ENCODE measurements around the gene SYNGR3. TPM values are rescaled to one million over a fixed set of nuclear protein-coding genes. Genes with fewer than 3 reads are reported as not detected.

Gene SYNGR3
- total and polyA plus RNA-seq, 2 of the 13 experiments (the other 11 are each of a cell fraction or from before 2014, with no cell fraction given): 0.97 to 5.7 TPM

GRCh38 chr16:2038382-2039231, 48.8 kb downstream of the SYNGR3 start:
- ATAC-seq (peak; percentile 0; the same call in 2 of the 3 replicates), FAIRE-seq (no peak), DNase-seq (ENCODE audit: low spot score) (no peak)
- Histone ChIP-seq H3K79me2 (ENCODE audit: insufficient read depth, low read length) (no peaks in the 10 kb centered on the region), H3K9ac (ENCODE audit: insufficient read depth, low read depth, low read length) (peak overlapping the region; percentile 26; the same call in 1 of the 2 replicates), H3K36me3 (replicated peaks in 1 of 2; ENCODE audit: control insufficient read depth in 1 of 2, insufficient read depth in 2 of 2, low read length in 2 of 2) (peaks cover 3 to 6% of the 10 kb centered on the region in 2 experiments; a peak in 3 of 5 replicates), H3K4me2 (ENCODE audit: low read depth, low read length) (peak overlapping the region; percentile 64), H3K27ac (ENCODE audit: extremely low read length, insufficient read depth, low read length) (peak overlapping the region; percentile 86), H2AFZ (ENCODE audit: low read length) (no peak overlapping the region), H3K4me1 (ENCODE audit: insufficient read depth, low read length) (peaks cover 86% of the 10 kb centered on the region), H4K20me1 (ENCODE audit: insufficient read depth, low read length) (no peaks in the 10 kb centered on the region), H3K9me3 (ENCODE audit: low read length) (no peaks in the 10 kb centered on the region), H3K27me3 (ENCODE audit: control insufficient read depth in 1 of 2, insufficient read depth in 2 of 2, low read length in 2 of 2) (no peaks in the 10 kb centered on the region), H3K4me3 (replicated peaks in 1 of 3; ENCODE audit: insufficient read depth in 1 of 3, low read depth in 2 of 3, low read length in 3 of 3) (peak overlapping the region in 1 of 3 experiments; percentile 46; a peak in 2 of 6 replicates)
- WGBS (ENCODE audit: low lambda C conversion rate): 69% methylated on average over 14 of the region's 41 CpGs
- ChIA-PET CTCF (ENCODE audit: low intra/inter-chr PET ratio, low total read pairs) (no interaction called here), POLR2A (interaction anchor here (0.9 to 4.8 kb wide), 14 partner anchors 9 to 256 kb away, joined by 3 to 67 read pairs (median 5); partner anchors contain the start of genes NHERF2, NPW, NTHL1 and NUBP2)
- in situ Hi-C loops (cut with HindIII; ENCODE audit: extremely low pct_ligation_motif_present, low pct_unique_long_range_greater_than_20kb): no loop called here
- BruUV-seq (replicated peaks): no TSS peak
- intact Hi-C loops (cut with micrococcal nuclease; ENCODE audit: unreplicated experiment): no loop called here
- TF ChIP-seq, protein P1, sequence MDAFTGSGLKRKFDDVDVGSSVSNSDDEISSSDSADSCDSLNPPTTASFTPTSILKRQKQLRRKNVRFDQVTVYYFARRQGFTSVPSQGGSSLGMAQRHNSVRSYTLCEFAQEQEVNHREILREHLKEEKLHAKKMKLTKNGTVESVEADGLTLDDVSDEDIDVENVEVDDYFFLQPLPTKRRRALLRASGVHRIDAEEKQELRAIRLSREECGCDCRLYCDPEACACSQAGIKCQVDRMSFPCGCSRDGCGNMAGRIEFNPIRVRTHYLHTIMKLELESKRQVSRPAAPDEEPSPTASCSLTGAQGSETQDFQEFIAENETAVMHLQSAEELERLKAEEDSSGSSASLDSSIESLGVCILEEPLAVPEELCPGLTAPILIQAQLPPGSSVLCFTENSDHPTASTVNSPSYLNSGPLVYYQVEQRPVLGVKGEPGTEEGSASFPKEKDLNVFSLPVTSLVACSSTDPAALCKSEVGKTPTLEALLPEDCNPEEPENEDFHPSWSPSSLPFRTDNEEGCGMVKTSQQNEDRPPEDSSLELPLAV (CRISPR knock-in tag; conservative IDR thresholded peaks at IDR 0.05; ENCODE audit: low read depth): no peak
- TF ChIP-seq ZNF639 (CRISPR knock-in tag; conservative IDR thresholded peaks at IDR 0.05) (no peak), ZBTB42 (CRISPR knock-in tag; IDR thresholded peaks at IDR 0.05) (no peak), U2AF2 (IDR thresholded peaks at IDR 0.05; ENCODE audit: low read depth, low read length) (no peak), ZHX1 (CRISPR knock-in tag; IDR thresholded peaks at IDR 0.05; ENCODE audit: low read depth) (no peak), HHEX (CRISPR knock-in tag; IDR thresholded peaks at IDR 0.05) (no peak), MXI1 (IDR thresholded peaks at IDR 0.05; ENCODE audit: borderline replicate concordance, low read depth, low read length) (0 out of 3 replicates have a peak, but pooled peaks have one; percentile 2), REPIN1 (CRISPR knock-in tag; IDR thresholded peaks at IDR 0.05; ENCODE audit: borderline replicate concordance, low read depth) (no peak), KDM3A (CRISPR knock-in tag; IDR thresholded peaks at IDR 0.05; ENCODE audit: low read depth) (0 out of 2 replicates have a peak, but pooled peaks have one; percentile 22)
- TF ChIP-seq, protein P2, sequence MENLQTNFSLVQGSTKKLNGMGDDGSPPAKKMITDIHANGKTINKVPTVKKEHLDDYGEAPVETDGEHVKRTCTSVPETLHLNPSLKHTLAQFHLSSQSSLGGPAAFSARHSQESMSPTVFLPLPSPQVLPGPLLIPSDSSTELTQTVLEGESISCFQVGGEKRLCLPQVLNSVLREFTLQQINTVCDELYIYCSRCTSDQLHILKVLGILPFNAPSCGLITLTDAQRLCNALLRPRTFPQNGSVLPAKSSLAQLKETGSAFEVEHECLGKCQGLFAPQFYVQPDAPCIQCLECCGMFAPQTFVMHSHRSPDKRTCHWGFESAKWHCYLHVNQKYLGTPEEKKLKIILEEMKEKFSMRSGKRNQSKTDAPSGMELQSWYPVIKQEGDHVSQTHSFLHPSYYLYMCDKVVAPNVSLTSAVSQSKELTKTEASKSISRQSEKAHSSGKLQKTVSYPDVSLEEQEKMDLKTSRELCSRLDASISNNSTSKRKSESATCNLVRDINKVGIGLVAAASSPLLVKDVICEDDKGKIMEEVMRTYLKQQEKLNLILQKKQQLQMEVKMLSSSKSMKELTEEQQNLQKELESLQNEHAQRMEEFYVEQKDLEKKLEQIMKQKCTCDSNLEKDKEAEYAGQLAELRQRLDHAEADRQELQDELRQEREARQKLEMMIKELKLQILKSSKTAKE (CRISPR knock-in tag; IDR thresholded peaks at IDR 0.05; ENCODE audit: borderline replicate concordance): no peak
- TF ChIP-seq, protein P3, sequence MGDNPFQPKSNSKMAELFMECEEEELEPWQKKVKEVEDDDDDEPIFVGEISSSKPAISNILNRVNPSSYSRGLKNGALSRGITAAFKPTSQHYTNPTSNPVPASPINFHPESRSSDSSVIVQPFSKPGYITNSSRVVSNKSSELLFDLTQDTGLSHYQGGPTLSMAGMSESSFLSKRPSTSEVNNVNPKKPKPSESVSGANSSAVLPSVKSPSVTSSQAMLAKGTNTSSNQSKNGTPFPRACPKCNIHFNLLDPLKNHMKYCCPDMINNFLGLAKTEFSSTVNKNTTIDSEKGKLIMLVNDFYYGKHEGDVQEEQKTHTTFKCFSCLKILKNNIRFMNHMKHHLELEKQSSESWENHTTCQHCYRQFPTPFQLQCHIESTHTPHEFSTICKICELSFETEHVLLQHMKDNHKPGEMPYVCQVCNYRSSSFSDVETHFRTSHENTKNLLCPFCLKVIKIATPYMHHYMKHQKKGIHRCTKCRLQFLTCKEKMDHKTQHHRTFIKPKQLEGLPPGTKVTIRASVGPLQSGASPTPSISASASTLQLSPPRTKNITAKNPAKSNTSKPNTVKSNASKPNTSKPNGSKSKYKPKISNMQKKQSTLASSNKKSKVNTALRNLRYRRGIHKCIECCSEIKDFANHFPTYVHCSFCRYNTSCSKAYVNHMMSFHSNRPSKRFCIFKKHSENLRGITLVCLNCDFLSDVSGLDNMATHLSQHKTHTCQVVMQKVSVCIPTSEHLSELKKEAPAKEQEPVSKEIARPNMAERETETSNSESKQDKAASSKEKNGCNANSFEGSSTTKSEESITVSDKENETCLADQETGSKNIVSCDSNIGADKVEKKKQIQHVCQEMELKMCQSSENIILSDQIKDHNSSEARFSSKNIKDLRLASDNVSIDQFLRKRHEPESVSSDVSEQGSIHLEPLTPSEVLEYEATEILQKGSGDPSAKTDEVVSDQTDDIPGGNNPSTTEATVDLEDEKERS (CRISPR knock-in tag; IDR thresholded peaks at IDR 0.05): no peak

All from HepG2 (cell line).